ENCODE data around the gene E2F2.

E2F2 gene, protein sequence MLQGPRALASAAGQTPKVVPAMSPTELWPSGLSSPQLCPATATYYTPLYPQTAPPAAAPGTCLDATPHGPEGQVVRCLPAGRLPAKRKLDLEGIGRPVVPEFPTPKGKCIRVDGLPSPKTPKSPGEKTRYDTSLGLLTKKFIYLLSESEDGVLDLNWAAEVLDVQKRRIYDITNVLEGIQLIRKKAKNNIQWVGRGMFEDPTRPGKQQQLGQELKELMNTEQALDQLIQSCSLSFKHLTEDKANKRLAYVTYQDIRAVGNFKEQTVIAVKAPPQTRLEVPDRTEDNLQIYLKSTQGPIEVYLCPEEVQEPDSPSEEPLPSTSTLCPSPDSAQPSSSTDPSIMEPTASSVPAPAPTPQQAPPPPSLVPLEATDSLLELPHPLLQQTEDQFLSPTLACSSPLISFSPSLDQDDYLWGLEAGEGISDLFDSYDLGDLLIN

DNA sequence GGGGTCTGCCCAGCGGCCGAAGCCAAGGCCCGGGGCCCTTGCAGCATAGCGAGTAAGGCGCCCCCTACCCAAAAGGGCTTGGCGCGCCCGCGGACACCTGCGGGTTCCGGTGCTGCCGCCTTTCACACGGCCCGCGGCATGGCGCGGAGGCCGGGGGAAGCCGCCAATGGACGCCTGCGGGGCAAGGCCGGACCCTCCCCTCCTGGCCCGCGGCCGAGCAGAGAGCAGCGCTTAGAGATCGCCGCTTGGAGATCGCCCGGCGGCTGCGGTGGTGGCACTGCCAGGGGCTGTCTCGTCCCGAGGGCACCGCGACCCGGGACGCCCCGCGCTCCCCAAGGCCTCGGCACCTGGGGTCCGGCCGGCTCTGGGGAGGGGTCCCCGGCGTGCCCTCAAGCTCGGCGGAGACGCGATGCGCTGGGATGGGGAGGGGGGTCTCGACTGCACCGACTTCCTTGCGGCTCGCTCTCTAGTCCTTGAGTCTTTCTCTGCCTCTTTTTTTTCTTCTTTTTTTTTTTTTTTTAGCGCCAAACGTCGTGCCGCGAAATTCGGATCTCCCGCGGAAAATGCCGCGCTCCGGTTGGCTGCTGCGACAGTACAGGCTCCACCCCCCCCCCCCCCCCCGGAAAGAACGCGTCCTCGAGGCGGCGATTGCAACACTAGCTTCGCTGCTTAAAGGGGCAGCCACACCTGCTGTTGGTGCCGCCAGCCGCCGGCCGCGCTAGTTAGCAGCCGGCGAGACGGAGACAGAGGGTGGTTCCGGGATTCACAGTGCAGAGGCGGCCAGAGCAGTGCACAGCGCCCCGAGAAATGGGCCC is at the start of gene E2F2:
Gene E2F2 (minus strand): TSS at position 487 of the 815 bp plus-strand sequence. CDS start 440 bp downstream, at position 47.
- peak; percentile 94 for DNase-seq (ENCODE audit: low spot score)
- TF ChIP-seq, protein P1, sequence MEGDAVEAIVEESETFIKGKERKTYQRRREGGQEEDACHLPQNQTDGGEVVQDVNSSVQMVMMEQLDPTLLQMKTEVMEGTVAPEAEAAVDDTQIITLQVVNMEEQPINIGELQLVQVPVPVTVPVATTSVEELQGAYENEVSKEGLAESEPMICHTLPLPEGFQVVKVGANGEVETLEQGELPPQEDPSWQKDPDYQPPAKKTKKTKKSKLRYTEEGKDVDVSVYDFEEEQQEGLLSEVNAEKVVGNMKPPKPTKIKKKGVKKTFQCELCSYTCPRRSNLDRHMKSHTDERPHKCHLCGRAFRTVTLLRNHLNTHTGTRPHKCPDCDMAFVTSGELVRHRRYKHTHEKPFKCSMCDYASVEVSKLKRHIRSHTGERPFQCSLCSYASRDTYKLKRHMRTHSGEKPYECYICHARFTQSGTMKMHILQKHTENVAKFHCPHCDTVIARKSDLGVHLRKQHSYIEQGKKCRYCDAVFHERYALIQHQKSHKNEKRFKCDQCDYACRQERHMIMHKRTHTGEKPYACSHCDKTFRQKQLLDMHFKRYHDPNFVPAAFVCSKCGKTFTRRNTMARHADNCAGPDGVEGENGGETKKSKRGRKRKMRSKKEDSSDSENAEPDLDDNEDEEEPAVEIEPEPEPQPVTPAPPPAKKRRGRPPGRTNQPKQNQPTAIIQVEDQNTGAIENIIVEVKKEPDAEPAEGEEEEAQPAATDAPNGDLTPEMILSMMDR (IDR thresholded peaks at IDR 0.05; ENCODE audit: extremely low read depth, missing control alignments) = no peak

DNA sequence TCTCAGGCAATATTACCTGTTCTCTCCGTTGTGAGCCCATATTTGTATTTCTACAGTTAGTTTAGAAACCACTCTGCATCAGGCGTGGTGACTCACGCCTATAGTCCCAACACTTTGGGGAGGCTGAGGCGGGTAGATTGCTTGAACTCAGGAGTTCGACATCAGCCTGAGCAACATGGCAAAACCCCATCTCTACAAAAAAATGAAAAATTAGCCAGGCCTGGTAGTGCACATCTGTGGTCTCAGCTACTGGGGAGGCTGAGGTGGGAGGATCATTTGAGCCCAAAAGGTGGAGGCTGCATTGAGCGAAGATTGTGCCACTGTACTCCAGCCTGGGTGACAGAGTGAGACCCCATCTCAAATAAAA is 47.9 kb upstream of the E2F2 start:
- DNase-seq (ENCODE audit: low spot score) = no peak

DNA sequence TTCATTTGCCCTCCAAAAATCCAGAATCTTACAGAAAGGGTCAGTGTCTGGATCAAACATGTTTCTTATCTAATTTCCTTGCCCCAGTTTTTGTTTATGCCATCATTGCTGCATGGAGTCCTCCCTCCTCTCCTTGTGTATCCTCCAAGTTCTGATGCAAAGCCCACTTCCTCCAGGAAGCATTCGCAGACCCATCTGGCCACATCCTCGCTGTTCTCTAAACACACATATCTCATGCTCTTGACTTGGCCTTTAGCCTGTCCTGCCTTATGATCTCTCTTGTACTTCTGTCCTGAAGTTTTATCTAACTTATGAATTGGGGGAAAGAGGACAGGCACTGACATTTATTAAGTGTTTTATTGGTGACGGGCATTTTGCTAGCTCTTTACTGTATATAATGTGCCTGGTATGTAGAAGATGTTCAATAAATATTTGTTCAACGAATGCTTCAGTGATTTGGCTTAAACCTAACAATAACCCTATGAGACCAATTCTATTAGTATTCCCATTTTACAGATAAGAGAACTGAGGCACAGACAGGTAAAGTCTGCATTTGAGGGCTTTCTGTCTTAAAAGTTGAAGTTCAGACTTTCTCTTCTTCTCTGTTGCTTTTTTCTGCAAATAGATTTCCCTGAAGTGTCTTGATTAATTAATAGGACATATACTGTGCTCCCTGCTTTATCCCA is 47.4 kb upstream of the E2F2 start:
- DNase-seq (ENCODE audit: low spot score) = no peak
- TF ChIP-seq, protein P1 (IDR thresholded peaks at IDR 0.05; ENCODE audit: extremely low read depth, missing control alignments) = no peak

More for the DNA sequence above, 47.9 kb upstream of the E2F2 start:
- TF ChIP-seq, protein P1 (IDR thresholded peaks at IDR 0.05; ENCODE audit: extremely low read depth, missing control alignments) = no peak

DNA sequence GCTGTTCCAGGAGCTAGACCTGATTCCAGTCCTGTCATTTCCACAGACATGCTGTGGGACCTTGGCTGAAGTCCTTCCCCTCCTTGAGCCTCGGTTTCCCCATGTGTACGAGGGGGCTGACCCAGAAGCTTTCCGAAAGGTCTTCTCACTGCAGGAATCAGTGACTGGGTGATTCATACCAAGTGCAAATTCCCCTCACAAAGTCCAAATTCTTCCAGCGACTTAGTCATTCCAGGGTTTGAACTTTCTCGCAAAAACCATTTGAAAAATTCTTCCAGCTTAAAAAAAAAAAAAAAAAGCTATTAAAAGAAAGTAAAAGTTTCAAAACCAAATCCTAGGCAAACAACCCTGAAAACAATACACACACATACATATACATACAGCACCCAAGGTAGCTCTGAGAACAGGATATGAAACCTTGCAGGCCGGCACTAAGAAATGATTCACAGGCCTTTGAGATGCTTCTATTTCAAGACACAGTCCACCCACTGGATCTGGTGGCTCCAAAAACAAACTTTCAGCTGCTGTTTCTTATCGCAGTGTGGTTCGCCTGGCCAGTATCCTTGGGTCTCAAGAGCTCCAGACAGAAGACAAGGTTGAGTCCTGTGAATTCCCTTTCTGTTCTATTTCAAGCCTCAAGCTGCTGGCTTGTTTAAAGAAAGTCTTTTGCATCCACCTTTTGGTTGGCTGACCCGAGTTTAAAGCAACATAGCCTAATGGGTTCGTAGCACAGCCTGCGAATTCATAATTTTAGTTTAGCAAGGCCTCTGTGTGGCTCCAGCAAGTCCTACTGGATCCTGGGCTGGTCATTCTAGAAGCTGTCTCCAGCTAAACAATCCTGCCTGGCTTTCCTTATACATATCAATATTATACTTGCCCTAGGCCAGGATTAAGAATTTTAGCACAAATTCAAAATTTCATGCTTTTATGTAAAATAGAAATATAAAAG is 46.3 kb upstream of the E2F2 start:
- peak; percentile 72 for DNase-seq (ENCODE audit: low spot score)
- TF ChIP-seq, protein P1 (IDR thresholded peaks at IDR 0.05; ENCODE audit: extremely low read depth, missing control alignments) = no peak

DNA sequence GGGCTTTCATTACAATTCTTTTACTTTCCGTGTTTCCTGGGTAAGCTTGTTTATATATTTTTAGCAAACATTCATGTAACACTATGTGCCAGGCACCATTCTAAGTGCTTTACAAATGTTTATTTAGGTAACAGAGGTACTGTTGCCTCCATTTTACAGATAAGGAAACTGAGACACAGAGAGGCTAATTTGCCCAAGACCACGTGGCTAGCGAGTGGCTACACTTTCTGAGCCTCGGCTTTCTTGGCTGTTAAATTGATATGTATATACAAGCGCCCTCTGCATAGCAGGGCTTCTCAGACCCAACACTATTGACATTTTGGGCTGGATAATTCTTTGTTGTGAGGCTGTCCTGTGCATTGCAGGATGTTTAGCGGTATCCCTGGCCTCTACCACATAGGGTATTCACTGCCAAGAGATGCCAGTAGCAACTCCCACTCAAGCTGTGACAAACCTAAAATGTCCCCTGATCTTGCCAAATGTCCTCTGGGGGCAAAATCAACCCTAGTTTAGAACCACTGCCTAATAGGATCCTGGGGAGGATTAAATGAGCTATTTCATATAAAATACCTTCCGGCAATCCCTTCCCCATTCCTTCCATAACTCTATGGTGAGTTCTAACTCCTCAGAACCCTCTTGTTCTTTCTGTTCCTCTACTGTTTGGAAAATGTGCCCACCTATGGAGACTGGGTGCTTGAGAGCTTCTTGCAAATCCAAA is 45.5 kb upstream of the E2F2 start:
- TF ChIP-seq, protein P1 (IDR thresholded peaks at IDR 0.05; ENCODE audit: extremely low read depth, missing control alignments) = no peak
- no peak for DNase-seq (ENCODE audit: low spot score)

DNA sequence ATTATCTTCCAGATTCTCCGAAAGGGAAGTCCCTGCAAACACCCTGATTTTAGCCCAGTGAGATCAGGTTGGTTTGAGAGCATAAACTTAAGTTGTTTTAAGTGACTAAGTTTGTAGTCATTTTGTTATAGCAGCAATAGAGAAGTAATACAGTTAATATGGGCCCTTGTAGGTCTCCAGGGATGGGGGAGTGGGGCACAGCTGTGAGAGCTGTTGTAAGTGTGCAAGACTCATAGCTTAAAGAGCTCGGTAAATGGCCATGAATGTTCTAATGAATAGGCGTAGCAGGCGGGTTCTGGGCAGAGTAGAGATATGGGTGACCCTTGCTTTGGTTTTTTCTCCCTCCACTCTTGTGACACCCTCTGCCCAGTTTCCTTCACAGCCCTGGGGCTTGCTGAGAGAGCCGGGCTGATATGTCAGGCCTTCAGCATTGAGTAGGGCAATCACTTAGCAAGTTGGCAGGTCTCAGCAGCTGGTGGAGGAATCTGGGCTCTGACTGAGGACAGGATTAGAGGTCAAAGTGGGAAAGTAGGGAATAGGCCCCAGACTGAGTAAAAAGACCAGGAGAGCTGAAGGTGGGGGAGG is 44.3 kb upstream of the E2F2 start:
- DNase-seq (ENCODE audit: low spot score) = no peak
- TF ChIP-seq, protein P1 (IDR thresholded peaks at IDR 0.05; ENCODE audit: extremely low read depth, missing control alignments) = no peak
